Measurements from ENCODE around the gene FSTL3.
"Not testable (repeated sequence)": the region's sequence is repeated elsewhere in the genome, so short reads cannot be mapped to it uniquely, and the experiment has no call there.

FSTL3 gene

GRCh38 chr19:682678-683320 lies 6.6 kb downstream of the FSTL3 start:
- DNase-seq, result no peak

GRCh38 chr19:685454-685931 lies 9.3 kb downstream of the FSTL3 start:
- DNase-seq, result no peak

DNA sequence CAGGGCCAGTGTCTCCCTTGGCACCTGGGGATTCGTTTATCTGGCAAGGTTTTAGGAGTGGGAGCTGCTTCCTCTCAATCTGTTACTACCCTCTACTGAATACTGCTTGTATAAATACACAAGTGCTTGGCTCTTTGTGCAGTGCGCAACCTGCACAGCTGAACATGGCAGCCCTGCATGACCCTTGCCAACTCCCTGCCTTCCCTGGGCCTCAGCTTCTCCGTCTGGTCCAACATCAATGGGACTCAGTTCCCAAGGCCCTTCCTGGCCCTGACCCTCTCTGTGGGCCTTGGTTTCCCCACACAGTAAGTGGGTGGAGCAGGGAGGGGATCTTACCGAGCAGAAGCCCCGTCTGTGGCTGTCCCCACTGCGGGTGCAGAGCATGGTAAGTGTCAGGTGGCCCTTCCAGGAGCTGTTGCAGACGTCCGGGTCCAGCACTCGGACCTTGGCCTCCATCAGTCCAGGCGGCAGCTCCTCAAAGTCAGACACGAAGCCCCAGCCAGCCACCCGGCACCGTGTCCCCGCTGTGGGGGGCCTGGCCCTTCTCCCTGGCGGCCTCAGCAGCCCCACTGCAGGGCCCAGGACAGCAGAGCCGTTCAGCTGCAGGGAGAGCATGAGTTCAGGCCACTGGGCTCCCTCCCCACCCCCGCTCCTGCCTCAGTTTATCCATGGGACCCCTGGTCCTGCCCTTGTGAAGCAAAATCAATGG lies 10.6 kb downstream of the FSTL3 start:
- no peak for DNase-seq

DNA sequence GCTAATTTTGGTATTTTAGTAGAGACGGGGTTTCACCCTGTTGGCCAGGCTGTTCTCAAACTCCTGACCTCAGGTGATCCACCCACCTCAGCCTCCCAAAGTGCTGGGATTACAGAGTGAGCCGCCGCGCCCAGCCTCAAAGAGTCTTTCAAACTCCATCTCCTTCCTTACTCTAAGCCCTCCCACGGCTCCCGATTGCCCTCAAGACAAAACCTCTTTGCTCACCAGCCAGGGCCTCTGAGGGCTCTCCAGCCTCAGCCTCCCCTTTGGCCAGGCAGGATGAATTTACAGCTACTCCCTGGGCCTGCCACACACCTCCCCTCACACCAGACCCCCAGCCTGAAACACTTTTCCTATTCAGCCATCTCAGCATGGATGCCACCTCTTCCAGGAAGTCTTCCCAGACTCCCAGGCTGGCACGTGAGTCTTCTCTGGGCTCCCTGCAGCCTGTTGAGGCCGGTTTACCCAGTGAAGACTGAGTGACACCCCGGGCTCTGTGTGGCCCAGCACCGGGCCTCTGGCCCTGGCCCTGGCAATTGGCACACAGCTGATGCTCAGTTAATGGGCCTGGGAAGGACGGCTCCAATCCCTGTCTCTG lies 11.5 kb downstream of the FSTL3 start:
- no peak for DNase-seq

DNA sequence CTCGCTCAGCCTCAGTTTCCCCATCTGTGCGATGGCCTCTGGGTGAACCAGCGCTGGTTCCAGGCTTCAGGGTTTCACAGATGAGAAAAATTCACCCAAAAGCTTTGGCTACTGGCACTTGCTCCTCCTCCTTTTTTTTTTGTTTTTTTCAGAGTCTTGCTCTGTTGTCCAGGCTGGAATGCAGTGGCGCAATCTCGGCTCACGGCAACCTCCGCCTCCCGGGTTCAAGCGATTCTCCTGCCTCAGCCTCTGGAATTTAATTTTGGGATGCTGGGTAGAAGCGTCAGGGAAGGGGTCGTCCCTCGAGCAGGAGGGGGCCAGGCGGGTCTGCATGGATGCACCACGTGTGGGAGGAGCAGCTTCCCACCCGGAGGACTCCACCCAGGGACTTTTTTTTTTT lies 12.0 kb downstream of the FSTL3 start:
- no peak for DNase-seq

DNA sequence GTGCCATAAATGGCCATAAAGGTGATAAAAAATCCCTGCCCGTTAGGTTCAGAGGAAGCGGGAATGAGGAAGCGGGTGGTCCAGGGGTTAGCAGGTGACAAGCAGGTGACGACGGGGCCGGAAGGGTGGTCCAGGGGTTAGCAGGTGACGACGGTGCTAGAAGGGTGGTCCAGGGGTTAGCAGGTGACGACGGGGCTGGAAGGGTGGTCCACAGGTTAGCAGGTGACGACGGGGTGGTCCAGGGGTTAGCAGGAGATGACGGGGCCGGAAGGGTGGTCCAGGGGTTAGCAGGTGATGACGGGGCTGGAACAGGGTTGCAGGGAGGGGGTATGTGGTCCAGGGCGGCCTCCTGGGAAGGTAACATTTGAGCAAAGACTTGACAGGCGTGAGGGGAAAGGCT lies 12.8 kb downstream of the FSTL3 start:
- no peak for DNase-seq

DNA sequence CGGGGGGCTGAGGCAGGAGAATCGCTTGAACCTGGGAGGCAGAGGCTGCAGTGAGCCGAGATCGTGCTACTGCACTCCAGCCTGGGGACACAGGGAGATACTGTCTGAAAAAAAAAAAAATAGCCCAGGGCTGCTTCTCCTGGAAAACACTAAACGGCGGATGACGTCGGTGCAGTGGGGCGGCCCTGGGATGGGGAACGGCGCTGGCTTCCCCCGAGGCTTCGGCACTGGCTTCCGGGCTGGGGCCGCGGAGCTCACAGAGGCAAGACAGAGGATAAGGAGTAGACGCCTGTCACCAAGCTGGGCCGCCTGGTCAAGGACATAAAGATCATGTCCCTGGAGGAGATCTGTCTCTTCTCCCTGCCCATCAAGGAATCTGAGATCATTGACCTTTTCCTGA lies 14.0 kb downstream of the FSTL3 start:
- DNase-seq, result no peak

DNA sequence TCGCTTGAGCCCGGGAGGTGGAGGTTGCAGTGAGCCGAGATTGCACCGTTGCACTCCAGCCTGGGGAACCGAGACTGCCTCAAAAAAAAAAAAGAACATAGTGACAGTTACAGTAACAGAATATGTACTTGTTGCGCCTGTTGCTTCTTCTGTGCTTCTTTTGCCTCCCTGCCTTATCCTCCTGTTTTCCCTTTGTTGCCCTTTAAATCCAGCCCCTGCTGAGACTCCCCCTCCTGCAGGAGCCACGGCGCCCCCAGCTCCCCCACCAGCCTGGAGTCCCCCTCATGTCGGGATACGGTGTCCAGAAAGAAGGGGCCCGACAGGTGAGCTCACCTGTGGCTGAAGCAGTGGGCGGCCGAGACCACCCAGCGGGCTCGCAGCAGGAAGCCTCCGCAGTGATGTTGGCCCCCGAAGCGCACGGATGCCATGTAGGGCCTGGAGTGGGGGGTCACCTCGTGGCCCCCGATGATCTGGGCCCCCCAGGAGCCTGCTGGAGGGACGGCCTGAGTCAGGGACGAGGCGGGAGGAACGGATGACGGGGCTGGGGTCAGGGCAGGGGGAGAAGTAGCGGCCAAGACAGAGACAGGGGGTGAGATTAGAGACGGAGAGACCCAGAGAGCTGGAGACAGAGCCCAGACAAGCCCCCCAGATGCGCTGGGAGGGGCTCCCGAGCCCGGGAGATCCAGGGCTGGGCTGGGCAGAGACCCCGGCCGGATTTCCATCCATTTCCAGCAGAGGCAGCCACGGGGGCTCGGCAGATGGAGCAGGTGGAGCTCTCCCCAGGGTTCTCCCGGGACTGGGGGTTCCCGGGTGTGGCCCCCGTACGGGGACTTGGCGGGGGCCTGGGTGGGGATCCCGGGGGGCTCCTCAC lies 18.5 kb downstream of the FSTL3 start:
- no peak for DNase-seq

DNA sequence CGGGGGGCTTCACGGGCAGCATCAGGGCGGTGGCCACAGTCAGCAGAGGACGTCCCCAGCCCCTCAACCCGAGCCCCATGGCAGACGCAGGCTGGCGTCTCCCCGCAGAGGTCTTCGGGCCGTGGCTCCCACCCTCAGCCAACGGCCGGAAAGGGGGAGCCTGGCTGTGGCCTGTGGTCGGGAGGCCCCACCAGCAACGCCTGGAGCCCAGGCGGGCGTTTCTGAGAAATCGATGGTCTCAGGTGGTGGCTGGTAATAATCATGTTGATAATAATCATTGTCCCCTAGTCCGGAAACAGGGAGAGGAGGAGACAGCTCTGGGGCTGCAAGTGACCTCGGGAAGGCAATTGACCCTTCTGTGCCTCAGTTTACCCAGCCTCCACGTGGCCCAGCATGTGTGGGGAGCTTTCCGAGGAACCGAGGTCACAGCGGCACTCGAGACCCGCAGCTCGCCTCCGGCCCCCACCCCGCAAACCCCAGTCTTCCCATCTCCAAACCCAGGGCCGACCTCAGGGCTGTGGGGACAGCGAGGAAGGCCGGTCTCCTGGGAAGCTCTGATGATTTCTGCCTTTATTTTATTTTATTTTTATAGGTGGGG lies 19.3 kb downstream of the FSTL3 start, which contains the start of gene PRSS57:
Gene PRSS57, minus strand, starts transcription at position 101 of the 598 bp plus-strand sequence. Its CDS starts 22 bp downstream, at position 79.
- DNase-seq, result no peak

GRCh38 chr19:698529-698928 lies 22.3 kb downstream of the FSTL3 start:
- not testable (repeated sequence) for DNase-seq

- DNase-seq, result not testable (repeated sequence)
Measured at GRCh38 chr19:699885-700284, 23.7 kb downstream of the FSTL3 start.

- not testable (repeated sequence) for DNase-seq
Measured at GRCh38 chr19:702847-703246, 26.7 kb downstream of the FSTL3 start.

DNA sequence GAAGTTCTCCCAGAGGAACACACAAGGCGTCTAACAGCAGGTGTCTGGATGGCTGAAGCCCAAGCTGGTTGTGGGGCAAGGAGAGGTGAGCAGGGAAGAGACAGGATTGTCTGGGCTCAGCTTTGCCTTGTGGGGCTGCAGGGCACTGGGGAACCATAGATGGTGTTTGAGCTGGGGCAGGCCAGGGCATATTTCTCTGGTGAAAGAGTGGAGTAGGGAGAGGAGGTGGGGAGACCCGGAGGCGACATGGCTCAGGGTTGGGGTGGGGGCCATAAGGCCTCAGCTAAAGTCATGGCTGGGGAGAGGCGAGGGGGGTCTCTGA lies 27.1 kb downstream of the FSTL3 start:
- DNase-seq, result no peak

GRCh38 chr19:703651-704446 lies 27.7 kb downstream of the FSTL3 start:
- DNase-seq, result no peak

- no peak for DNase-seq
Measured at GRCh38 chr19:704447-704741, 28.2 kb downstream of the FSTL3 start.

- no peak for DNase-seq
Measured at GRCh38 chr19:708154-709143, 32.3 kb downstream of the FSTL3 start, which contains the start of gene PALM. Gene PALM, plus strand, starts transcription at chr19:708935. Its CDS starts 212 bp downstream, at chr19:709147.

DNA sequence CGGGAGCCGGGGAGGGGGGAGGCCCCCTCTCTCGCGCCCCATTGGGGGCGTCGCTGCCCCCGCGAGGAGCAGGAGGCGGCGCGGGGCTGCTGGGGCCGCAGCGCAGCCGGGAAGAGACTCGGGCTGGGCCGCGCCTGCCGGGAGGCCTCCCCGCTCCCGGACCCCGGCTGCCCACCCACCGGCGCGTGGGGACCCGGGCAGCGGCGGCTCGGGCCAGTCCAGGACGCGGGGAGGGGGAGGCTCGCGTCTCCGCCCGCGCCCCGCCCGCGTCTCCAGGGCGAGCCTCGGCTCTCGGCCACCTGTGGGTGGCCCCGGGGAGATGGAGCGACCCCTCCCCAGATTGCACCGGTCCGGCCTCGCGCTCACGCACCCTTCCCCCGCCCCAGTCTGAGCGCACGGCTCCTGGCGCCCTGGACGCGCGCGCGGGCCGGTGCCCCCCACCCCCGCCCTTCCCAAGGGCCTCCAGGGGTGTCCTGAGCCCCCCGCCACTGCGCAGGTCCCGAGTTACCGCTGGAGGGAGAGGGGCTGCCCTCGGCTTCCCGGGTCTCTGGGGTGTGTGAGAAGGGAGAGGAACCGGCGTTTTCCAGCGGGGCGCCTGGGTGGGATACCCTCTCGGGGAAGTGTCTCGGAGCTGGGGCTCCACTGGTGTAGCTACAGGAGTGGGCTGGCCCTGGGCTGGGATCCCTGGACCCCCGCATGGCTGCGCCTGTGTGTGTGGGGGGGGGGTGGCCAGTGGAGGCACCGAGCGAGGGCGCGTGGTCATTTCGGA lies 33.2 kb downstream of the FSTL3 start:
- DNase-seq, result no peak

GRCh38 chr19:709965-710571 lies 33.9 kb downstream of the FSTL3 start:
- DNase-seq, result no peak

DNA sequence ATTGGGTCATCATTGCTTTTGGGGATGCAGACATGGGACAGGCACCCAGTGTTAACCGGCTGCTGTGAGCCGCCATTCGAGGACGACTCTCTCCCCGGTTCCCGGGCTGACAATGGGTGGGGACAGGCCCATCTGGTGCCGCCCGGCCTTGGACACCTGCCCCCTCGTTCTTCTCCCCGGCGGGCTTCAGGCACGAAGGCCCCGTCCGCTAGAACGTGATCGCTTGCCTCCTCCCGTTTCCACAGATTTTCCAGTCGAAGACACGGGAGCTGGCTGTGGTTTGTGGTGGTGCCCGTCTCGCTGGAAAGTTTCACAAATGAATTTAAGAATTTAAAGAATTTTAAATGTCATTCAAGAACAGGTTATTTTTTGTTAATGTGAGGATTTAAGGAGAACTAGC lies 34.6 kb downstream of the FSTL3 start:
- DNase-seq, result no peak

GRCh38 chr19:711254-711653 lies 35.1 kb downstream of the FSTL3 start:
- DNase-seq, result no peak

Measured in NCI-H1092 treated with DMSO at 0.1 percent for 48 hours (cell line).